Hematopoietic multipotent progenitor cell treated with erythropoietin and hydrocortisone succinate and interleukin-3 and kit ligand, for 15 days (in vitro differentiated cells): ENCODE results near the gene KCTD11.

Experiments
- DNase-seq: peaks from one replicate; pipeline ENCODE4 v3.0.0-alpha.2; 2015; ENCODE audit warnings: low spot score

Gene KCTD11

GRCh38 chr17:7379134-7379533 lies 27.2 kb downstream of the KCTD11 start:
- DNase-seq = no peak

- DNase-seq = no peak
Observed at GRCh38 chr17:7380321-7380720, 28.4 kb downstream of the KCTD11 start.

- no peak for DNase-seq
Observed at GRCh38 chr17:7380855-7381683, 29.1 kb downstream of the KCTD11 start, which contains the start of gene TNK1. TSS of gene TNK1 (plus strand) at chr17:7381089. CDS start at chr17:7382927, 1,838 bp downstream.

GRCh38 chr17:7382901-7383300 lies 30.9 kb downstream of the KCTD11 start:
- DNase-seq = no peak

- DNase-seq = no peak
Observed at GRCh38 chr17:7383371-7383741, 31.4 kb downstream of the KCTD11 start.

- peak; percentile 25 for DNase-seq
Observed at GRCh38 chr17:7383742-7384488, 32.0 kb downstream of the KCTD11 start.

GRCh38 chr17:7384489-7385081 lies 32.6 kb downstream of the KCTD11 start:
- DNase-seq = no peak

GRCh38 chr17:7388856-7389255 lies 36.9 kb downstream of the KCTD11 start:
- DNase-seq = no peak

- no peak for DNase-seq
Observed at GRCh38 chr17:7389924-7390910, 38.3 kb downstream of the KCTD11 start.

- DNase-seq = no peak
Observed at GRCh38 chr17:7391307-7391706, 39.3 kb downstream of the KCTD11 start.

GRCh38 chr17:7392696-7393612 lies 41.0 kb downstream of the KCTD11 start:
- DNase-seq = no peak

GRCh38 chr17:7393613-7394451 lies 41.9 kb downstream of the KCTD11 start:
- no peak for DNase-seq

- peak; percentile 69 for DNase-seq
Observed at GRCh38 chr17:7394452-7395191, 42.7 kb downstream of the KCTD11 start, which contains the start of gene PLSCR3. TSS of gene PLSCR3 (minus strand) at chr17:7394525. CDS start at chr17:7394110, 415 bp downstream.

GRCh38 chr17:7396147-7396546 lies 44.2 kb downstream of the KCTD11 start:
- no peak for DNase-seq

- DNase-seq = no peak
Observed at GRCh38 chr17:7398612-7399011, 46.6 kb downstream of the KCTD11 start.

GRCh38 chr17:7403043-7403726 lies 51.2 kb downstream of the KCTD11 start:
- DNase-seq = peak; percentile 7

GRCh38 chr17:7403727-7403976 lies 51.7 kb downstream of the KCTD11 start:
- no peak for DNase-seq

GRCh38 chr17:7403977-7404736 lies 52.2 kb downstream of the KCTD11 start, which contains the start of gene TMEM256:
TSS of gene TMEM256 (minus strand) at chr17:7404097. CDS start at chr17:7404084, 13 bp downstream.
- DNase-seq = peak; percentile 99
